Left renal pelvis (tissue), 4 donors: Measurements from ENCODE around the gene HMCN2. TPM values are rescaled to one million over a fixed set of nuclear protein-coding genes. Genes with fewer than 3 reads are reported as not detected.
"Not testable (repeated sequence)": the region's sequence is repeated elsewhere in the genome, so short reads cannot be mapped to it uniquely, and the experiment has no call there.

Experiments used
- DNase-seq, 4 donors: peaks; one replicate each; pipeline ENCODE4 v3.0.0-alpha.2; 2013; ENCODE audit warnings: low read depth in 4 of 4, low spot score in 3 of 4
- polyA plus RNA-seq, 4 donors: library from polyadenylated mRNA; unstranded; fragments of 120-200 nt; gene quantifications; one replicate each; pipeline ENCODE4 v1.2.1, GENCODE V29; 2013; ENCODE audit not compliant: insufficient read length in 4 of 4

The HMCN2 gene
- polyA plus RNA-seq, 4 donors: 0.40 to 1.7 (median 1.1) TPM

- DNase-seq: no peak
These were observed 116.5 kb downstream of the HMCN2 start for GRCh38 chr9:130382096-130382495.

GRCh38 chr9:130382636-130383349 is 117.2 kb downstream of the HMCN2 start:
- no peak for DNase-seq

GRCh38 chr9:130383350-130383715 is 117.8 kb downstream of the HMCN2 start:
- no peak for DNase-seq

- no peak for DNase-seq
These were observed 118.6 kb downstream of the HMCN2 start for GRCh38 chr9:130383979-130384676.

GRCh38 chr9:130385257-130385656 is 119.7 kb downstream of the HMCN2 start:
- DNase-seq: no peak

GRCh38 chr9:130387398-130387797 is 121.8 kb downstream of the HMCN2 start:
- no peak for DNase-seq

- DNase-seq: no peak
These were observed 122.3 kb downstream of the HMCN2 start for GRCh38 chr9:130387905-130388304.

GRCh38 chr9:130390390-130390789 is 124.8 kb downstream of the HMCN2 start:
- no peak for DNase-seq

- no peak for DNase-seq
These were observed 125.4 kb downstream of the HMCN2 start for GRCh38 chr9:130390986-130391385.

GRCh38 chr9:130391866-130392265 is 126.3 kb downstream of the HMCN2 start:
- DNase-seq: no peak

- no peak for DNase-seq
These were observed 128.1 kb downstream of the HMCN2 start for GRCh38 chr9:130393681-130394071.

- no peak for DNase-seq
These were observed 128.8 kb downstream of the HMCN2 start for GRCh38 chr9:130394320-130394719.

GRCh38 chr9:130394814-130395470 is 129.4 kb downstream of the HMCN2 start:
- no peak for DNase-seq

- no peak for DNase-seq
These were observed 130.4 kb downstream of the HMCN2 start for GRCh38 chr9:130395810-130396435.

GRCh38 chr9:130396581-130396980 is 131.0 kb downstream of the HMCN2 start:
- no peak for DNase-seq

GRCh38 chr9:130398487-130399240 is 133.1 kb downstream of the HMCN2 start:
- DNase-seq: no peak

- DNase-seq: no peak
These were observed 134.2 kb downstream of the HMCN2 start for GRCh38 chr9:130399768-130400167.

GRCh38 chr9:130400870-130401269 is 135.3 kb downstream of the HMCN2 start:
- DNase-seq: no peak

- not testable (repeated sequence) for DNase-seq
These were observed 136.2 kb downstream of the HMCN2 start for GRCh38 chr9:130401742-130402141.

GRCh38 chr9:130402243-130402642 is 136.7 kb downstream of the HMCN2 start:
- no peak for DNase-seq
